GM15510 (cell line): Measurements from ENCODE around the gene FBXL17.

Experiments used
- POLR2A ChIP-seq: IDR thresholded peaks from 3 replicates; pipeline ENCODE4 v1.6.1; 2011; ENCODE audit warnings: borderline replicate concordance; ENCODE audit not compliant: insufficient read length; ENCODE audit errors: extremely low read depth

FBXL17 gene

DNA sequence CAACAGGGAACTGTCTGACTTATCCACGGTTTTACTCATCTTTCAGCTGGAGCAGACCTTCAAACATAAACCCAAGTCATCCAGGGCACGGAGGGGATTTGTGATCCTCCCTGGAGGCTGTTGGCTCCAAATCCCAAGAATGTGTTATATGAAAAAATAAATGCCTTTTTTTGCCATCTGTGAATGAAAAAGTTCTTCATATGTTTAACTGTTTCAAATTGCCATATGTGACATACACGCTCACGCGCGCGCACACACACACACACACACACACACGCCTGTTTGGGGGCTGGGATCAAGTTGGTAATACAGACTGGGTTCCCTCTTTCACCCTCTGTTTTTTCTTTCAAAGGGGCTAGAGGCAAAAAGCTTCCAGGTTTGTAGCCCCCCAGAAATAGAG lies 546.8 kb downstream of the FBXL17 start:
- no peak for TF ChIP-seq POLR2A

DNA sequence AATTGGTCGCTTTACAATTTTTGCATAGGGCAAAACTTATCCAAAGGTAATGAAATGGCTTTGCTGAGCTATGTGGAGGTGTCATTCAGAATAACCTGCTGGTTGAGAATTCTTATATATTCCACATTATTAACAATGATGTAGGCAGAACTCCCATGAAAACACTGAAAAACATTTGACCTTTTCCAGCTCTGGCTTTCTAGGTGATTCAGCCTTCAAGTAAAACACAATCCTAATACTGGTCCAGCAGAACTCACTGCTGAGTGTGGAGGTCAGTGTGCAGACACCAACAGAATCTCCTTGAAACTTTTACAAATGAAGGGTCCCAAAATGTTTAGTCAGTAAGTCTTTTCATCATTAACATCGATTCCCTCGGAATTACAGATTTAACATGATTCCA lies 549.2 kb downstream of the FBXL17 start:
- TF ChIP-seq POLR2A = no peak

- TF ChIP-seq POLR2A = no peak
These were observed 550.1 kb downstream of the FBXL17 start for GRCh38 chr5:107831612-107832395.

- TF ChIP-seq POLR2A = no peak
These were observed 551.1 kb downstream of the FBXL17 start for GRCh38 chr5:107830750-107831149.

GRCh38 chr5:107826311-107827000 lies 555.4 kb downstream of the FBXL17 start:
- TF ChIP-seq POLR2A = no peak

DNA sequence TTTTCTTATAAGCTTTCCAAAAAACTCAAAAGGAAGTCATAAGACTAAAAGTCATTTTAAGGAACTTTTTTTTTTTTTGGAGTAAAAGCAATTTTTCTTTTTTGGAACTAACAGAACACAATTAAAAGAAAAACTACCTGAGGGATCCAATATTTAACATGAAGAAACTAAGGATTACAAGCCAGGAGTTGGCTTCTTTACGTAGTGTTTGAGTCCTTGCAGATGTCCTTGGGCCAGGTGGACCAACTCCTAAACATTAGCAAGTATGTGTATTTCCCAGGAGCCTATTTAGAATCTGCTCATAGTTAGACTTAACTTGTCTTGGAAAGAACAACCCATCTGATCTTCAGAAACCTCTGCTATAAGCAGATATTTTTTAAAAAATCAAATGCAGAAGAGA lies 557.1 kb downstream of the FBXL17 start:
- TF ChIP-seq POLR2A = no peak

GRCh38 chr5:107821288-107821687 lies 560.6 kb downstream of the FBXL17 start:
- TF ChIP-seq POLR2A = no peak

DNA sequence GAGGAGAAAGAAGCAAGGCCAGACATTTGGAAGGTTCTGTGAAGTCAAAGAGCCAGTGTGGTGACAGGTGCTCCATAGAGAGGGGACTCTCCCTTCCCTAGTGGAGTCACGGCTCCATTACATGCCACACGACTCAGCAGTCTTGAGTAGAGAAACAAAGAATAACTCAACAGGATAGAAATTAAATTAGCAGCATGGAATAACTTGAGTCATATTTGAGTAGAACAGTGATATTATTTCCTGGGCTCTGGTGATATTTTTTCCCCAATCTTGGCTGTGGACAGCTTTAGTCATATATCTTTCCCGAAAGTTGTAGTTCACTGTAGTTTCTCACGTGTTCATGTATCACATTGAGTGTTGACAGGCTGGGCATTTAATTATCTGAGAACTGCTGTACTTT lies 561.5 kb downstream of the FBXL17 start:
- TF ChIP-seq POLR2A = no peak

GRCh38 chr5:107817951-107818350 lies 563.9 kb downstream of the FBXL17 start:
- TF ChIP-seq POLR2A = no peak

GRCh38 chr5:107817436-107817835 lies 564.5 kb downstream of the FBXL17 start:
- TF ChIP-seq POLR2A = no peak

DNA sequence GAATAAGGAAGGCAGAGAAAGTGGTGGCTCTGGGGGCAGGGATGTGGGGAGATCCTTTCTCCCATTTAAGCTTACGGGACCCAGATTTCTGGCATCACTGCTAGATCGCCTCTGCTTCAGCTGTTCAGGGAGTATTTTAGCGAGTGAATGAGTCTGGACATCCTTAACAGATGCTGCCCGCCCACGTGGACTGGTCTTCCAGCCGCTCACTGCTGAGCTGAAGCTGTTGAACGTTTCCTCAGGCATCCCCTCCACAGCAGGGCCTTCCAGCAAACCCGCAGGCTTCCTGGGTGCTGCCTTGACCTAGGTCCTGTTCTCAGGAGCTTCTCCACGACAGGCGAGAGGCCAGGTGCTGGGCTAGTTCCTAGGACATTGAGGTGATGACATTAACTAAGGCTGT lies 566.8 kb downstream of the FBXL17 start:
- TF ChIP-seq POLR2A = no peak

DNA sequence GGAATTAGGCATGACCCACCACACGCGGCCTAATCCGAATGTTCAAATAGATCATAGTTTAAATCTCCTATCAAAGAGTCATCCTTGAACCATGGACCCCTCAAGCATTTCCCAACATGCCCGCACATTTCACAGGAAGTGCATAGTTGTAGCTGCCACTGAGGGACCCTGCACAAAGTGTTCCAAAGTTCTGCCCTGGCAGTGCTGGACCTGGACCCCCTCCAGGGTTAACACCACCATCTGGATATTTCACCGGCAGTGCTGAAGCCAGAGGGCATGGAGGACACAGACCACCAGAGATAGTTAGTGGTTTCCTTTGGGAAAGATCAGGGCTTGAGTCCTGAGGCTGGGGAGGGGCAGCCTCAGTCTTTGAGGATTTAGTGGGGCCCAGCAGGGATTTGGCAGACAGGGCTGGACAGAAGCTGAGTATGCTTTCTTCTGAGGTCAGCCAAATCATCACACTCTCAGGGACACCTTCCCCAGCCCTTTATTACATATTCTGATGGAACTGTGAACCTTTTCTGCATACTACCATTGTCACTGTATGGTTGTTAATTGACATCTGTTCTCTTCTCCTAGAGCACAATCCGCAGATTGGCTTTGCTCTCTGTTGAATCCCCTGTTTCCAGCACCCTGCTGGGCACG lies 567.6 kb downstream of the FBXL17 start:
- TF ChIP-seq POLR2A = no peak

DNA sequence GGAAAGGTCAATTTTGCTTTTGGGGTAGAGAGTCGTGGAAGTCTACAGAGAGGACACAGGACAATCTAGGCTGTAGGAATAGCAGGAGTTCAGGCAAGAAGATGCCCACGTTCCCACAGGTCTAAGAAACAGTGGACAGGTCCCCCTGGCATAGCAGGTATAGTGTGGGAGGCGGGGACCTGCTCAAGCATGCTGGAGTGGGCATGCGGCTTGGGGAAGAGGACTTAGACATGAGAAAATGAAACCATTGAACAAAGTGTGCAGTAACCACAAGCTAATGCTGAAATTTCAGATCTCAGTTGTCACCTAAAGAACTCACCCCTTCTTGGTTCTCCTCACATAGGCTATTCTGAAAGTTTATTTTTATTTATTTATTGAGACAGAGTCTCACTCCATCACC lies 568.3 kb downstream of the FBXL17 start:
- no peak for TF ChIP-seq POLR2A

DNA sequence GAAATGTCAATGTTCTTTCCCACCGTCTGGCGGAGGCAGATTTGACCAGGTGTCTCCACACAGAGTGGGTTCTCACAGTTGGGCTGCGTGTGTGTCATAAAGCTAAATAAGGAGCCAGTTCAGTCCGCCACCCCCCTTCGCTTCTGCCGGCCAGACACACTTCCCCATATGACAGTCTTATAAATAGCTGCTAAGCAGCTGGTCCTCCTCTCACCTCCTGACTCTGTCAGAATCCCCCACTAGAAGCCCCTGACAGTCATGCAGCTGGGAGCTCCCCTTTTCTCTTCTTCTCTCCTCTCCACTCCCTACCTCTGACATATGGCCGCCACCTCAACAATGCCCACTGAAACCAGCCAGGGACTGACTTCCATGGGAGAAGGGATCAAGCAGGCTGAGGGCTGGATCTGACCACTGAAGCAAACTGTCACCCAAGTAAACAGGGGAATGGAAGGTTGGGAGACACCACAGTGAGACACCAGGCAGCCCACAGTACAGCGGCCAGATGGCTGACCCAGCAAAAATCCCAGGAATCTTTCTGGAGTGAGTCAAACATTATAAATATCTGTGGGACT lies 569.2 kb downstream of the FBXL17 start:
- no peak for TF ChIP-seq POLR2A
